GM18507 (cell line): ENCODE measurements around the gene GPN3.
A peak's percentile ranks its signal among the peaks of the same experiment; 100 is the strongest.
"Not testable (repeated sequence)": the region's sequence is repeated elsewhere in the genome, so short reads cannot be mapped to it uniquely, and the experiment has no call there.

Experiments
- DNase-seq: peaks from one replicate; pipeline ENCODE4 v3.0.0; 2011; ENCODE audit warnings: low read depth; ENCODE audit not compliant: insufficient read length; ENCODE audit errors: extremely low spot score
- FAIRE-seq: peaks from 2 replicates; lab custom pipeline; 2011; peaks lifted over from hg19 to GRCh38; lab: Jason Lieb, UNC

The GPN3 gene

GRCh38 chr12:110468214-110469048, at the start of gene GPN3, which contains the start of gene FAM216A:
TSS of gene GPN3 (minus strand) at chr12:110468257. CDS start at chr12:110468203, 54 bp downstream.
TSS of gene FAM216A (plus strand) at chr12:110468845. CDS start at chr12:110468876, 31 bp downstream.
- FAIRE-seq (peak; percentile 97), DNase-seq (peak; percentile 93)

GRCh38 chr12:110516995-110517394, 48.9 kb upstream of the GPN3 start:
- DNase-seq: no peak
- FAIRE-seq: no peak

GRCh38 chr12:110514363-110514762, 46.3 kb upstream of the GPN3 start:
- DNase-seq: no peak
- no peak for FAIRE-seq

GRCh38 chr12:110513842-110514241, 45.8 kb upstream of the GPN3 start:
- no peak for DNase-seq
- FAIRE-seq: no peak

GRCh38 chr12:110508071-110508586, 40.1 kb upstream of the GPN3 start:
- no peak for FAIRE-seq
- DNase-seq: no peak

GRCh38 chr12:110505332-110505731, 37.3 kb upstream of the GPN3 start:
- FAIRE-seq (no peak), DNase-seq (no peak)

GRCh38 chr12:110503432-110503831, 35.4 kb upstream of the GPN3 start:
- DNase-seq: no peak
- no peak for FAIRE-seq

GRCh38 chr12:110501752-110502738, 34.0 kb upstream of the GPN3 start, which contains the start of the genes RAD9B and VPS29:
TSS of gene RAD9B (plus strand) at chr12:110502331. CDS start at chr12:110502338, 7 bp downstream.
TSS of gene VPS29 (minus strand) at chr12:110502111. CDS start at chr12:110502051, 60 bp downstream.
- FAIRE-seq: peak; percentile 96
- peak; percentile 83 for DNase-seq

- DNase-seq: peak; percentile 11
- FAIRE-seq: peak; percentile 46
These were observed 33.3 kb upstream of the GPN3 start for GRCh38 chr12:110501399-110501751.

- DNase-seq (no peak), FAIRE-seq (no peak)
These were observed 31.1 kb upstream of the GPN3 start for GRCh38 chr12:110498984-110499706.

- no peak for FAIRE-seq
- DNase-seq: no peak
These were observed 7.4 kb upstream of the GPN3 start for GRCh38 chr12:110475426-110475825.

- no peak for DNase-seq
- no peak for FAIRE-seq
These were observed 227 bp downstream of the GPN3 start for GRCh38 chr12:110467847-110468213.

GRCh38 chr12:110466791-110467190, 1.3 kb downstream of the GPN3 start:
- DNase-seq: no peak
- no peak for FAIRE-seq

GRCh38 chr12:110465765-110466164, 2.3 kb downstream of the GPN3 start:
- not testable (repeated sequence) for FAIRE-seq, DNase-seq

- FAIRE-seq (no peak), DNase-seq (no peak)
These were observed 3.0 kb downstream of the GPN3 start for GRCh38 chr12:110465024-110465423.

GRCh38 chr12:110461189-110461588, 6.9 kb downstream of the GPN3 start:
- FAIRE-seq, DNase-seq: not testable (repeated sequence)

GRCh38 chr12:110458756-110459155, 9.3 kb downstream of the GPN3 start:
- DNase-seq (no peak), FAIRE-seq (no peak)

- FAIRE-seq: no peak
- no peak for DNase-seq
These were observed 14.3 kb downstream of the GPN3 start for GRCh38 chr12:110453569-110454296.
